Measurements from ENCODE around the gene LTA4H.

- TF ChIP-seq CTCF (conservative IDR thresholded peaks at IDR 0.05; ENCODE audit: low read length) (no peak), EZH2phosphoT487 (IDR thresholded peaks at IDR 0.05; ENCODE audit: borderline replicate concordance) (no peak)
Observed at GRCh38 chr12:96075560-96075959, 40.2 kb upstream of the LTA4H start.

All from Loucy (cell line).